Measurements from ENCODE around the gene CST3.

CST3 gene

GRCh38 chr20:23598481-23598880, 39.3 kb downstream of the CST3 start:
- no peak for DNase-seq

GRCh38 chr20:23596579-23597250, 41.0 kb downstream of the CST3 start:
- no peak for DNase-seq

GRCh38 chr20:23595941-23596340, 41.8 kb downstream of the CST3 start:
- no peak for DNase-seq

- DNase-seq = no peak
These were observed 49.0 kb downstream of the CST3 start for GRCh38 chr20:23588434-23589403.

- no peak for DNase-seq
These were observed 50.1 kb downstream of the CST3 start for GRCh38 chr20:23587631-23588030.

- DNase-seq = no peak
These were observed 50.8 kb downstream of the CST3 start for GRCh38 chr20:23586735-23587525.

GRCh38 chr20:23585808-23586734, 51.7 kb downstream of the CST3 start:
- no peak for DNase-seq

GRCh38 chr20:23585449-23585807, 52.3 kb downstream of the CST3 start:
- DNase-seq = no peak

GRCh38 chr20:23584434-23585199, 53.1 kb downstream of the CST3 start:
- DNase-seq = no peak

Measured in cerebellar nuclear complex (tissue), 1 donor.